GM10266 (cell line): ENCODE data around the gene TRIP11.

Experiments used
- DNase-seq: peaks from one replicate; pipeline ENCODE4 v3.0.0; 2012; ENCODE audit errors: extremely low spot score
- CTCF ChIP-seq: IDR thresholded peaks from 2 replicates; pipeline ENCODE4 v1.5.1; 2012; ENCODE audit warnings: mild to moderate bottlenecking, low read depth; ENCODE audit not compliant: control insufficient read depth, insufficient read depth; ENCODE audit errors: missing control alignments

TRIP11 gene

GRCh38 chr14:91918186-91918883 is 121.5 kb downstream of the TRIP11 start:
- DNase-seq = no peak
- TF ChIP-seq CTCF = no peak
